Gastroesophageal sphincter (tissue), 3 donors: ENCODE measurements around the gene ZNF214.

Source experiments
- CTCF ChIP-seq, 4 experiments: fragments of 200-600 bp in 2 of 4; fragments of 450-650 bp in 2 of 4; sonication (generic) in 1 of 4; IDR thresholded peaks; one replicate each; pipeline ENCODE4 v1.5.1; 2017 to 2019; ENCODE audit warnings: antibody characterized with exemption in 4 of 4, mild to moderate bottlenecking in 2 of 4, moderate library complexity in 2 of 4
- EP300 ChIP-seq: sonication (generic); formaldehyde crosslinking; IDR thresholded peaks from one replicate; pipeline ENCODE4 v1.6.1; 2017; ENCODE audit warnings: antibody characterized with exemption, mild to moderate bottlenecking
- POLR2A ChIP-seq, 2 donors: fragments of 450-650 bp; IDR thresholded peaks; one replicate each; pipeline ENCODE4 v1.6.1; 2017; ENCODE audit warnings: antibody characterized with exemption in 2 of 2, mild to moderate bottlenecking in 2 of 2, moderate library complexity in 1 of 2
- POLR2AphosphoS5 ChIP-seq: sonication (generic); formaldehyde crosslinking; IDR thresholded peaks from one replicate; pipeline ENCODE4 v1.6.1; 2017; ENCODE audit warnings: antibody characterized with exemption

- TF ChIP-seq EP300 (no peak), CTCF (IDR thresholded peaks at IDR 0.05) (no peak), POLR2A (IDR thresholded peaks at IDR 0.05) (no peak), POLR2AphosphoS5 (no peak)
Measured at GRCh38 chr11:7004482-7004881, 15.7 kb downstream of the ZNF214 start.
